Measurements from ENCODE around the gene IQCM.

IQCM gene

GRCh38 chr4:149441338-149441737 lies 374.3 kb downstream of the IQCM start:
- ChIA-PET CTCF (no interaction called here), POLR2A (no interaction called here)
- no peak for DNase-seq
- H3K27me3 ChIP-seq (replicated peaks in 2 of 5; ENCODE audit: control insufficient read depth in 4 of 5, insufficient read depth in 5 of 5, low read length in 4 of 5), result no peaks in the 10 kb centered on the region
- H3K27ac ChIP-seq (ENCODE audit: insufficient read depth in 1 of 2, low read depth in 1 of 2, low read length in 2 of 2, poor library complexity in 1 of 2, severe bottlenecking in 2 of 2), result no peak overlapping the region
- H3K36me3 ChIP-seq (ENCODE audit: control insufficient read depth in 4 of 4, insufficient read depth in 4 of 4, low read length in 3 of 4), result no peaks in the 10 kb centered on the region
- no peaks in the 10 kb centered on the region for H3K9me3 ChIP-seq (ENCODE audit: control extremely low read depth in 1 of 5, control insufficient read depth in 4 of 5, insufficient read depth in 2 of 5, low read depth in 1 of 5, low read length in 4 of 5)
- no CpG with 5 or more reads among the region's 1 CpG for WGBS (ENCODE audit: insufficient coverage)
- no peaks in the 10 kb centered on the region for H3K4me1 ChIP-seq (ENCODE audit: control extremely low read depth in 1 of 4, control insufficient read depth in 4 of 4, insufficient read depth in 4 of 4, low read length in 3 of 4)
- no peak overlapping the region for H3K4me3 ChIP-seq (ENCODE audit: control insufficient read depth in 1 of 7, extremely low read depth in 1 of 7, insufficient read depth in 4 of 7, low read depth in 2 of 7, low read length in 6 of 7)

GRCh38 chr4:149426461-149426860 lies 389.2 kb downstream of the IQCM start:
- WGBS (ENCODE audit: insufficient coverage), result no CpG with 5 or more reads among the region's 1 CpG
- no peaks in the 10 kb centered on the region for H3K4me1 ChIP-seq (ENCODE audit: control extremely low read depth in 1 of 4, control insufficient read depth in 4 of 4, insufficient read depth in 4 of 4, low read length in 3 of 4)
- H3K27me3 ChIP-seq (replicated peaks in 2 of 5; ENCODE audit: control insufficient read depth in 4 of 5, insufficient read depth in 5 of 5, low read length in 4 of 5), result no peaks in the 10 kb centered on the region
- no peaks in the 10 kb centered on the region for H3K9me3 ChIP-seq (ENCODE audit: control extremely low read depth in 1 of 5, control insufficient read depth in 4 of 5, insufficient read depth in 2 of 5, low read depth in 1 of 5, low read length in 4 of 5)
- no peaks in the 10 kb centered on the region for H3K36me3 ChIP-seq (ENCODE audit: control insufficient read depth in 4 of 4, insufficient read depth in 4 of 4, low read length in 3 of 4)
- POLR2A ChIA-PET, result no interaction called here
- DNase-seq, result no peak
- CTCF ChIA-PET, result no interaction called here
- H3K4me3 ChIP-seq (ENCODE audit: control insufficient read depth in 1 of 7, extremely low read depth in 1 of 7, insufficient read depth in 4 of 7, low read depth in 2 of 7, low read length in 6 of 7), result no peak overlapping the region
- H3K27ac ChIP-seq (ENCODE audit: insufficient read depth in 1 of 2, low read depth in 1 of 2, low read length in 2 of 2, poor library complexity in 1 of 2, severe bottlenecking in 2 of 2), result no peak overlapping the region

GRCh38 chr4:149409555-149409962 lies 406.1 kb downstream of the IQCM start:
- no peak overlapping the region for H3K27ac ChIP-seq (ENCODE audit: insufficient read depth in 1 of 2, low read depth in 1 of 2, low read length in 2 of 2, poor library complexity in 1 of 2, severe bottlenecking in 2 of 2)
- DNase-seq, result no peak
- WGBS (ENCODE audit: insufficient coverage), result 96% methylated on average over 2 of the region's 3 CpGs
- H3K27me3 ChIP-seq (replicated peaks in 2 of 5; ENCODE audit: control insufficient read depth in 4 of 5, insufficient read depth in 5 of 5, low read length in 4 of 5), result no peaks in the 10 kb centered on the region
- no peaks in the 10 kb centered on the region for H3K36me3 ChIP-seq (ENCODE audit: control insufficient read depth in 4 of 4, insufficient read depth in 4 of 4, low read length in 3 of 4)
- no peaks in the 10 kb centered on the region for H3K9me3 ChIP-seq (ENCODE audit: control extremely low read depth in 1 of 5, control insufficient read depth in 4 of 5, insufficient read depth in 2 of 5, low read depth in 1 of 5, low read length in 4 of 5)
- ChIA-PET POLR2A (no interaction called here), CTCF (no interaction called here)
- H3K4me3 ChIP-seq (ENCODE audit: control insufficient read depth in 1 of 7, extremely low read depth in 1 of 7, insufficient read depth in 4 of 7, low read depth in 2 of 7, low read length in 6 of 7), result no peak overlapping the region
- H3K4me1 ChIP-seq (ENCODE audit: control extremely low read depth in 1 of 4, control insufficient read depth in 4 of 4, insufficient read depth in 4 of 4, low read length in 3 of 4), result no peaks in the 10 kb centered on the region

GRCh38 chr4:149409146-149409545 lies 406.5 kb downstream of the IQCM start:
- ChIA-PET CTCF (no interaction called here), POLR2A (no interaction called here)
- Histone ChIP-seq H3K4me3 (ENCODE audit: control insufficient read depth in 1 of 7, extremely low read depth in 1 of 7, insufficient read depth in 4 of 7, low read depth in 2 of 7, low read length in 6 of 7) (no peak overlapping the region), H3K4me1 (ENCODE audit: control extremely low read depth in 1 of 4, control insufficient read depth in 4 of 4, insufficient read depth in 4 of 4, low read length in 3 of 4) (no peaks in the 10 kb centered on the region), H3K36me3 (ENCODE audit: control insufficient read depth in 4 of 4, insufficient read depth in 4 of 4, low read length in 3 of 4) (no peaks in the 10 kb centered on the region), H3K27ac (ENCODE audit: insufficient read depth in 1 of 2, low read depth in 1 of 2, low read length in 2 of 2, poor library complexity in 1 of 2, severe bottlenecking in 2 of 2) (no peak overlapping the region), H3K27me3 (replicated peaks in 2 of 5; ENCODE audit: control insufficient read depth in 4 of 5, insufficient read depth in 5 of 5, low read length in 4 of 5) (no peaks in the 10 kb centered on the region), H3K9me3 (ENCODE audit: control extremely low read depth in 1 of 5, control insufficient read depth in 4 of 5, insufficient read depth in 2 of 5, low read depth in 1 of 5, low read length in 4 of 5) (no peaks in the 10 kb centered on the region)
- WGBS (ENCODE audit: insufficient coverage), result 89% methylated on average over 3 of the region's 4 CpGs
- DNase-seq, result no peak

GRCh38 chr4:149404143-149404542 lies 411.5 kb downstream of the IQCM start:
- Histone ChIP-seq H3K27ac (ENCODE audit: insufficient read depth in 1 of 2, low read depth in 1 of 2, low read length in 2 of 2, poor library complexity in 1 of 2, severe bottlenecking in 2 of 2) (no peak overlapping the region), H3K27me3 (replicated peaks in 2 of 5; ENCODE audit: control insufficient read depth in 4 of 5, insufficient read depth in 5 of 5, low read length in 4 of 5) (no peaks in the 10 kb centered on the region), H3K9me3 (ENCODE audit: control extremely low read depth in 1 of 5, control insufficient read depth in 4 of 5, insufficient read depth in 2 of 5, low read depth in 1 of 5, low read length in 4 of 5) (no peaks in the 10 kb centered on the region), H3K4me3 (ENCODE audit: control insufficient read depth in 1 of 7, extremely low read depth in 1 of 7, insufficient read depth in 4 of 7, low read depth in 2 of 7, low read length in 6 of 7) (no peak overlapping the region), H3K36me3 (ENCODE audit: control insufficient read depth in 4 of 4, insufficient read depth in 4 of 4, low read length in 3 of 4) (no peaks in the 10 kb centered on the region), H3K4me1 (ENCODE audit: control extremely low read depth in 1 of 4, control insufficient read depth in 4 of 4, insufficient read depth in 4 of 4, low read length in 3 of 4) (no peaks in the 10 kb centered on the region)
- ChIA-PET CTCF (interaction anchor here (1.7 kb wide), 1 partner anchor 14 kb away, joined by 4 read pairs; no protein-coding TSS in a partner anchor), POLR2A (no interaction called here)
- DNase-seq, result no peak
- 78% methylated on average over 2 of the region's 3 CpGs for WGBS (ENCODE audit: insufficient coverage)

GRCh38 chr4:149403081-149403480 lies 412.6 kb downstream of the IQCM start:
- Histone ChIP-seq H3K27ac (ENCODE audit: insufficient read depth in 1 of 2, low read depth in 1 of 2, low read length in 2 of 2, poor library complexity in 1 of 2, severe bottlenecking in 2 of 2) (no peak overlapping the region), H3K27me3 (replicated peaks in 2 of 5; ENCODE audit: control insufficient read depth in 4 of 5, insufficient read depth in 5 of 5, low read length in 4 of 5) (no peaks in the 10 kb centered on the region), H3K36me3 (ENCODE audit: control insufficient read depth in 4 of 4, insufficient read depth in 4 of 4, low read length in 3 of 4) (no peaks in the 10 kb centered on the region), H3K4me1 (ENCODE audit: control extremely low read depth in 1 of 4, control insufficient read depth in 4 of 4, insufficient read depth in 4 of 4, low read length in 3 of 4) (no peaks in the 10 kb centered on the region), H3K9me3 (ENCODE audit: control extremely low read depth in 1 of 5, control insufficient read depth in 4 of 5, insufficient read depth in 2 of 5, low read depth in 1 of 5, low read length in 4 of 5) (no peaks in the 10 kb centered on the region), H3K4me3 (ENCODE audit: control insufficient read depth in 1 of 7, extremely low read depth in 1 of 7, insufficient read depth in 4 of 7, low read depth in 2 of 7, low read length in 6 of 7) (no peak overlapping the region)
- 100% methylated on average over 1 of the region's 2 CpGs for WGBS (ENCODE audit: insufficient coverage)
- no peak for DNase-seq
- ChIA-PET CTCF (interaction anchor here (1.7 kb wide), 1 partner anchor 15 kb away, joined by 4 read pairs; no protein-coding TSS in a partner anchor), POLR2A (no interaction called here)

GRCh38 chr4:149398993-149399392 lies 416.6 kb downstream of the IQCM start:
- Histone ChIP-seq H3K27ac (ENCODE audit: insufficient read depth in 1 of 2, low read depth in 1 of 2, low read length in 2 of 2, poor library complexity in 1 of 2, severe bottlenecking in 2 of 2) (no peak overlapping the region), H3K9me3 (ENCODE audit: control extremely low read depth in 1 of 5, control insufficient read depth in 4 of 5, insufficient read depth in 2 of 5, low read depth in 1 of 5, low read length in 4 of 5) (no peaks in the 10 kb centered on the region), H3K27me3 (replicated peaks in 2 of 5; ENCODE audit: control insufficient read depth in 4 of 5, insufficient read depth in 5 of 5, low read length in 4 of 5) (no peaks in the 10 kb centered on the region), H3K36me3 (ENCODE audit: control insufficient read depth in 4 of 4, insufficient read depth in 4 of 4, low read length in 3 of 4) (no peaks in the 10 kb centered on the region), H3K4me3 (ENCODE audit: control insufficient read depth in 1 of 7, extremely low read depth in 1 of 7, insufficient read depth in 4 of 7, low read depth in 2 of 7, low read length in 6 of 7) (no peak overlapping the region), H3K4me1 (ENCODE audit: control extremely low read depth in 1 of 4, control insufficient read depth in 4 of 4, insufficient read depth in 4 of 4, low read length in 3 of 4) (no peaks in the 10 kb centered on the region)
- CTCF ChIA-PET, result interaction anchor here (0.6 kb wide), 1 partner anchor 692 kb away, joined by 3 read pairs; no protein-coding TSS in a partner anchor
- no peak for DNase-seq
- POLR2A ChIA-PET, result no interaction called here
- no CpG with 5 or more reads among the region's 3 CpGs for WGBS (ENCODE audit: insufficient coverage)
